Stomach (tissue), 19 donors: ENCODE measurements around the gene OR13F1. TPM values are rescaled to one million over a fixed set of nuclear protein-coding genes. Genes with fewer than 3 reads are reported as not detected.

ENCODE experiments used
- DNase-seq, 2 donors: peaks; one replicate each; pipeline versions ENCODE4 v3.0.0 to v3.0.0-alpha.2; 2013 to 2019
- H3K27ac ChIP-seq, 5 donors: fragments of 200-600 bp in 4 of 5; sonication (generic) in 4 of 5; one replicate each; pipeline ENCODE4 v1.5.1; 2013 to 2019; ENCODE audit warnings: mild to moderate bottlenecking in 1 of 5, moderate library complexity in 1 of 5
- H3K27me3 ChIP-seq, 3 donors: fragments of 200-600 bp; sonication (generic); one replicate each; pipeline ENCODE4 v1.5.1; 2017 to 2019; ENCODE audit warnings: mixed run types in 1 of 3
- H3K36me3 ChIP-seq, 4 donors: fragments of 200-600 bp; sonication (generic); 1 replicate in 3 of 4; 2 replicates in 1 of 4; pipeline ENCODE4 v1.5.1; 2016 to 2019
- H3K4me1 ChIP-seq, 4 donors: fragments of 200-600 bp; sonication (generic); one replicate each; pipeline ENCODE4 v1.5.1; 2016 to 2019
- H3K4me3 ChIP-seq, 4 donors: fragments of 200-600 bp; sonication (generic) in 3 of 4; one replicate each; pipeline ENCODE4 v1.5.1; 2016 to 2019; ENCODE audit warnings: mild to moderate bottlenecking in 1 of 4
- H3K9me3 ChIP-seq, 4 donors: fragments of 200-600 bp; sonication (generic); one replicate each; pipeline ENCODE4 v1.5.1; 2016 to 2019
- EP300 ChIP-seq: sonication (generic); formaldehyde crosslinking; IDR thresholded peaks from one replicate; pipeline ENCODE4 v1.6.1; 2017; ENCODE audit warnings: antibody characterized with exemption
- POLR2A ChIP-seq, 4 donors: fragments of 450-650 bp; IDR thresholded peaks; one replicate each; pipeline ENCODE4 v1.6.1; 2016; ENCODE audit warnings: antibody characterized with exemption in 4 of 4, control low read depth in 2 of 4, mild to moderate bottlenecking in 1 of 4, moderate library complexity in 1 of 4
- POLR2AphosphoS5 ChIP-seq, 3 donors: sonication (generic); formaldehyde crosslinking; IDR thresholded peaks; one replicate each; pipeline ENCODE4 v1.6.1; 2016; ENCODE audit warnings: antibody characterized with exemption in 3 of 3
- WGBS, 5 donors: extraction: QIAGEN DNeasy Blood & Tissue Kit in 3 of 5; methylation state at CpG; one replicate each; pipeline versions ENCODE4 v1.1.5 to v1.1.7; 2013 to 2018; 5-methylcytosine and 5-hydroxymethylcytosine counted together
- intact Hi-C: fragments of 100-400 bp; cut with DNase I; formaldehyde crosslinking; loops from one replicate; pipeline ENCODE4 v1.15.1; 2023; ENCODE audit warnings: low total_unique reads
- long read RNA-seq, 10 donors: transcript quantifications; one replicate each; lab custom pipeline, GENCODE V29; 2026
- polyA plus RNA-seq, 3 donors: library from polyadenylated mRNA; stranded (reverse); fragments of 200-250 nt; gene quantifications; one replicate each; pipeline ENCODE4 v1.2.3, GENCODE V29; 2013
- total RNA-seq, 5 donors: library from RNA; depleted of rRNA; stranded (reverse); fragments of >200 nt; gene quantifications; one replicate each; pipeline versions ENCODE4 v1.1.0 to v1.2.3, GENCODE V29; 2014 to 2016
- TF ChIP-seq, protein P1 (sequence below), 7 experiments: fragments of 450-650 bp in 4 of 7; fragments of 200-600 bp in 3 of 7; sonication (generic) in 3 of 7; IDR thresholded peaks; one replicate each; pipeline ENCODE4 v1.5.1; 2016 to 2019; ENCODE audit warnings: antibody characterized with exemption in 7 of 7, control low read depth in 2 of 7, mild to moderate bottlenecking in 1 of 7
- donor health status: healthy with polysubstance abuse.
- donor health status: Bipolar disorder and iron deficiency.
- donor health status: healthy.

Gene OR13F1
- not detected for total RNA-seq
- not detected for polyA plus RNA-seq
- long read RNA-seq, donor 1 = 0 reads
- long read RNA-seq, donor 2 = 0 reads
- long read RNA-seq, donor 3 = 0 reads
- long read RNA-seq, donor 4 = 0 reads
- long read RNA-seq, donor 5 = 0 reads
- long read RNA-seq, donor 6 = 0 reads
- long read RNA-seq, donor 7 = 0 reads
- long read RNA-seq, donor 8 = 0 reads
- long read RNA-seq, donor 9 = 0 reads
- long read RNA-seq, donor 10 = 0 reads

DNA sequence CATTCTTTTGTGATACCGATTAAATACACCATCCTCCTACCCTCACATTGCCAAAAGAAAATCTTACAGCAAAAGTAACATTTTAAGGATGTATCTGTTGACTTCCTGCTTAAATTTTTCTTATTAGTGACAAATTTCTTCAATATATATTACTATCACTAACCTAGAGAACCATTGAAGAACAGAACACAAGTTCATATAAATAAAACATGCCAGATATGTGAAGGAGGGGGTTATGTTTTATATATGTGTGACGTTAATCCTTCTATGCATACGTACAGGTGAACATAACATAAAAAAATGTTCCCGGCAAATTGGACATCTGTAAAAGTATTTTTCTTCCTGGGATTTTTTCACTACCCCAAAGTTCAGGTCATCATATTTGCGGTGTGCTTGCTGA is at the start of gene OR13F1:
OR13F1 (plus strand) TSS at position 301 of the 400 bp plus-strand sequence; CDS start at position 301, 0 bp downstream.
- H3K4me3 ChIP-seq = no peak within 1 kb of the TSS
- no peaks in the 10 kb centered on the region for H3K4me1 ChIP-seq
- H3K36me3 ChIP-seq = no peaks in the 10 kb centered on the region
- no peaks in the 10 kb centered on the region for H3K9me3 ChIP-seq
- no peaks in the 10 kb centered on the region for H3K27me3 ChIP-seq
- DNase-seq = no peak
- TF ChIP-seq EP300 (no peak), POLR2A (IDR thresholded peaks at IDR 0.05) (no peak), POLR2AphosphoS5 (IDR thresholded peaks at IDR 0.05) (no peak)
- TF ChIP-seq, protein P1, sequence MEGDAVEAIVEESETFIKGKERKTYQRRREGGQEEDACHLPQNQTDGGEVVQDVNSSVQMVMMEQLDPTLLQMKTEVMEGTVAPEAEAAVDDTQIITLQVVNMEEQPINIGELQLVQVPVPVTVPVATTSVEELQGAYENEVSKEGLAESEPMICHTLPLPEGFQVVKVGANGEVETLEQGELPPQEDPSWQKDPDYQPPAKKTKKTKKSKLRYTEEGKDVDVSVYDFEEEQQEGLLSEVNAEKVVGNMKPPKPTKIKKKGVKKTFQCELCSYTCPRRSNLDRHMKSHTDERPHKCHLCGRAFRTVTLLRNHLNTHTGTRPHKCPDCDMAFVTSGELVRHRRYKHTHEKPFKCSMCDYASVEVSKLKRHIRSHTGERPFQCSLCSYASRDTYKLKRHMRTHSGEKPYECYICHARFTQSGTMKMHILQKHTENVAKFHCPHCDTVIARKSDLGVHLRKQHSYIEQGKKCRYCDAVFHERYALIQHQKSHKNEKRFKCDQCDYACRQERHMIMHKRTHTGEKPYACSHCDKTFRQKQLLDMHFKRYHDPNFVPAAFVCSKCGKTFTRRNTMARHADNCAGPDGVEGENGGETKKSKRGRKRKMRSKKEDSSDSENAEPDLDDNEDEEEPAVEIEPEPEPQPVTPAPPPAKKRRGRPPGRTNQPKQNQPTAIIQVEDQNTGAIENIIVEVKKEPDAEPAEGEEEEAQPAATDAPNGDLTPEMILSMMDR (IDR thresholded peaks at IDR 0.05) = no peak
- 87 to 94% (median 93%) methylated on average over 5 of the region's 5 CpGs for WGBS, 5 donors
- H3K27ac ChIP-seq = no peak within 1 kb of the TSS
- intact Hi-C loops = no loop called here

DNA sequence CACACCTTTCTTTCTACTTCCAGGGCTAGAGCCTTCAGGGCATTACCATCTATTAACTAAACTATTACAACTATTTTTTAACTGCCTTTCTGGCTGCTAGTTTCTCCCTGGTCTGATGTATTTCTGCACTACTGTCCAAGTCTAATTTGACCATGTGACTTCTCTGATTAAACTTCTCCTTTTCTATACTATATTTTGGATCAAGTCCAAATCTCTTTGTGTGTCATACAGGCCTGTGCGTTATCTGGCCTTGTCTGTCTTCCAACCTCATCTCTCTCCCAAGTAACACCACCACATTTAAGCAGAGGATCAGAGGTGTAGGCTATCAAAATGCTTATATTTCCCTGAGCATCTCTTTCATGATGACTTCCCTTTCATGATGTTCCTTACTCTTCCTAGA is 47.2 kb upstream of the OR13F1 start:
- WGBS, 5 donors = 38 to 65% (median 50%) methylated on average over 1 of the region's 1 CpG

DNA sequence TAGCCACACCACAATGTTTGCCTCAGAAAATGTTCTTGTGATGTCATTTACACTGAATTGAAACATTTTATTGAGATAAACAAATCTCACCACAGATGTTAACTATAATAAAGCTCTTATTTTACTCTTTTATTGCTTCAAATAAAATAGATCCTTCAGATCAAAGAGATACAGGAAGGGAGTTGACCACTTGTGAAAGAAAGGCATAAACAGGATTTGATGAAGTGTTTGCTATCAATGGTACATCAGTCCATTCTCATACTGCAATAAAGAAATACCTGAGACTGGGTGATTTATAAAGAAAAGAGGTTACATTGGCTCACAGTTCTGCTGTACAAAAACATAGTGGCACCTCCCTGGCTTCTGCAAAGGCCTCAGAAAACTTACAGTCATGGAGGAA is 40.2 kb upstream of the OR13F1 start:
- no peak for TF ChIP-seq POLR2A (IDR thresholded peaks at IDR 0.05)
- TF ChIP-seq, protein P1 (IDR thresholded peaks at IDR 0.05) = no peak
- TF ChIP-seq EP300 = no peak
- TF ChIP-seq POLR2AphosphoS5 (IDR thresholded peaks at IDR 0.05) = no peak
- Histone ChIP-seq H3K36me3 (no peaks in the 10 kb centered on the region), H3K27ac (no peak overlapping the region), H3K27me3 (no peaks in the 10 kb centered on the region), H3K9me3 (peaks cover 0 to 11% (median 4%) of the 10 kb centered on the region in 4 donors), H3K4me3 (no peak overlapping the region), H3K4me1 (no peaks in the 10 kb centered on the region)
- intact Hi-C loops = no loop called here
- DNase-seq = no peak

More for the DNA sequence above, 47.2 kb upstream of the OR13F1 start:
- no peaks in the 10 kb centered on the region for H3K36me3 ChIP-seq
- intact Hi-C loops = no loop called here
- H3K4me3 ChIP-seq = no peak overlapping the region
- no peaks in the 10 kb centered on the region for H3K4me1 ChIP-seq
- no peak for TF ChIP-seq EP300
- no peak overlapping the region for H3K27ac ChIP-seq
- no peaks in the 10 kb centered on the region for H3K27me3 ChIP-seq
- DNase-seq = no peak
- H3K9me3 ChIP-seq = no peaks in the 10 kb centered on the region

- TF ChIP-seq POLR2AphosphoS5 (IDR thresholded peaks at IDR 0.05) (no peak), POLR2A (IDR thresholded peaks at IDR 0.05) (no peak), EP300 (no peak)
- TF ChIP-seq, protein P1 (IDR thresholded peaks at IDR 0.05) = no peak
- Histone ChIP-seq H3K4me1 (no peaks in the 10 kb centered on the region), H3K4me3 (no peak overlapping the region), H3K27ac (no peak overlapping the region), H3K27me3 (no peaks in the 10 kb centered on the region), H3K9me3 (peaks cover 0 to 11% (median 3%) of the 10 kb centered on the region in 4 donors), H3K36me3 (no peaks in the 10 kb centered on the region)
- intact Hi-C loops = no loop called here
- no peak for DNase-seq
Observed at GRCh38 chr9:104468261-104468660, 35.8 kb upstream of the OR13F1 start.

DNA sequence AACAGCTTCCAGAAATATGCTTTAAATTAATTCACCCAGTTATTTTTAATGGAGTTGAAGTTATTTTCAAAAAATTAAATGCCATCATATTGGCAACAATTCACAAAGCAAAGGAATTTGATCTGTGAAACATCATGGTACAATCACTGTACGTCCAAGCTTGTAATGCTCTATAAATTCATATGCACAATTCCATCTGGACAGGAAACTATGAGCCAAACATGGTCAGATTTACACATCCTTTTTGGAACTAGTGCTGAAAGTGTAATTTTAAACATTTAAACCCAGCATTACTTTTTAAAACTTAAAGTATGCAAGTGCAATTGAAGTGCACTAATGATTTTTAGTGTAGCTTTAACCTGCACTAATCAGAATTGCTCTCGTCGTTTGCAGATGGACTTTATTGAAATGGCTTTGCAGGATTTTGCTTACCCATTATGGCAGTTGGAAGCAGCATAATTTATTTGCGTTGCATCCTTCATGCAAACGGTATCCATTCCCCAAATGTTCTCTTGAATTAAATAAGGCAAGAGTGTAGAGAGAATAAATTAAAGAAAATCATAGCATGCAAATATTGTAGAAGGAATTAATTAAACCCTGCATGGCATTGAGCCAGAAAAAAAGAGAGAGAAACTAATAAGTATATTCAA is 21.0 kb upstream of the OR13F1 start:
- intact Hi-C loops = no loop called here
- H3K4me1 ChIP-seq = no peaks in the 10 kb centered on the region
- no peaks in the 10 kb centered on the region for H3K9me3 ChIP-seq
- no peaks in the 10 kb centered on the region for H3K27me3 ChIP-seq
- TF ChIP-seq EP300 (no peak), POLR2AphosphoS5 (IDR thresholded peaks at IDR 0.05) (no peak), POLR2A (IDR thresholded peaks at IDR 0.05) (no peak)
- TF ChIP-seq, protein P1 (IDR thresholded peaks at IDR 0.05) = no peak
- DNase-seq = no peak
- WGBS, 5 donors = 62 to 78% (median 74%) methylated on average over 5 of the region's 5 CpGs
- H3K4me3 ChIP-seq = no peak overlapping the region
- H3K27ac ChIP-seq = no peak overlapping the region
- H3K36me3 ChIP-seq = no peaks in the 10 kb centered on the region
